Effector memory CD4-positive, alpha-beta T cell (primary cell): ENCODE data around the gene GMEB2.

Experiments used
- DNase-seq, 3 donors: peaks; one replicate each; pipeline ENCODE4 v3.0.0-alpha.2; 2020
- H3K27ac ChIP-seq: 2 replicates; pipeline ENCODE4 v1.7.0; 2013; ENCODE audit warnings: mild to moderate bottlenecking, low read length, moderate library complexity; ENCODE audit not compliant: insufficient read depth, poor library complexity, severe bottlenecking
- H3K27me3 ChIP-seq: replicated peaks from 2 replicates; pipeline ENCODE4 v1.7.0; 2013; ENCODE audit warnings: mild to moderate bottlenecking, low read length; ENCODE audit not compliant: insufficient read depth, control insufficient read depth, poor library complexity, severe bottlenecking
- H3K36me3 ChIP-seq: 2 replicates; pipeline ENCODE4 v1.7.0; 2013; ENCODE audit warnings: mild to moderate bottlenecking, low read length, moderate library complexity; ENCODE audit not compliant: control insufficient read depth, insufficient read depth
- H3K4me1 ChIP-seq: 2 replicates; pipeline ENCODE4 v1.7.0; 2013; ENCODE audit warnings: low read length, mild to moderate bottlenecking; ENCODE audit not compliant: control insufficient read depth, insufficient read depth, poor library complexity, severe bottlenecking
- H3K4me3 ChIP-seq: 2 replicates; pipeline ENCODE4 v1.7.0; 2013; ENCODE audit warnings: low read length, low read depth, mild to moderate bottlenecking; ENCODE audit not compliant: insufficient read depth, poor library complexity, severe bottlenecking
- H3K9me3 ChIP-seq: 2 replicates; pipeline ENCODE4 v1.7.0; 2013; ENCODE audit warnings: mild to moderate bottlenecking, low read length, moderate library complexity; ENCODE audit not compliant: control insufficient read depth

GMEB2 gene

DNA sequence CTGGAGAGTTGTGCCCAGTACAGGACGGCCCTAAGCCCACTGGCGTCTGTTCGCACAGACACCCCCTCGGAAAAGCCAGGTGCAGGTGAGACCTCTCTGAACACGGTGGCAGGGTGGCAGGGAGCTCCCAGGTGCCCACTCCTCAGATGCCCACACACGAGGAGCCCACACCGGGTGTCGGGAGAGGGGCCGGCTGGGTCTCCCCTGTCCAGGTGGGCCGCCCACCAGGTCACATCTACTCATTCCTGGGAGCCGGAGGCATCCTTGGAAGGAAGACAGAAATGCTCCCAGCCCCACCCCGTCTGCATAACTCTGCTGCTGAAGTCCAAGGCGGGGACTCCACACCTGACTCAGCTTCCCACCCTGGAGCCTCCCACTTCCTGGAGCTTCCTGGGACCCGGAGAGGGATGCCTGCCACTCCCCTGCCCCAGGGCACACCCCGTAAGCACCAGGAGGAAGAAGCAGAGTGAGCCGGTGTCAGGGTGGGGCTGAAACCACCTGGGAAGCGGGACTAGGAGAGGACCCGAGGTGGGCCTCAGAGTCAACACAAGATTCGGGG is 81.9 kb downstream of the GMEB2 start:
- no peak for DNase-seq
- Histone ChIP-seq H3K4me1 (no peaks in the 10 kb centered on the region), H3K27me3 (peaks cover 2% of the 10 kb centered on the region)

DNA sequence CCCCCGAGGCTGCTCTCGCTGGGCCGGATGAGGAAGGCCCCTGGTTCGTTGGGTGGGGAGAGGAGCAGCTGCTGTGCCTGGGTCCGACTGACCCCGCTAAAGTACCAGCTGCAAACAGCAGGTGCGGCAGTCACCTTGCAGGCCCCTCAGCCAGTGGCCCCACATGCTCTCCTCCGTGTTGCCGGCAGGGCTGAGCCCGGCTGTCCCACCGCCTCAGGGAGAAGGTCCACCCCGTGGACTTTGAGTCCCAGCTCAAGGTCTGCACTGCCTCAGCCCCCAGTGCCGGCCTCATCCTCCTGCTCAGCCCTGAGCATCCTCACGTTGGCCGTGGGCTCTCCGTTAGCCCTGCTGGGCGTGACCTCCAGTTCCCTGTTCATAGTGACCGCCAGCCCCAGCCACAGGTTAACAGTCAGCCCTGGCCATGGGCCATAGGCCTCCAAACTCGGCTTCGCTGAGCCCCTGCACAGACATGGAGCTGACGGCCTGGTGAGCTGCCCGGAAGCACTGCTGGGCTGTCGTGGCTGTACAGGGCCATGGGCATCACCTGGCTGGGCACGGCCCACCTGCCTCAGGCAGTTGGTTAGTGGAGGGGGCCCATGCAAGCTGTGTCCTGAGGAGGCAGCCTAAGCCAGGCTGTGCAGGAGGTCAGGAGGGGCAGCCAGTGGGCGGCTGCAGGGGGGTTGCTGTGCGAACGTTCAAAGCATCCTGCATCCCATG is 82.5 kb downstream of the GMEB2 start:
- Histone ChIP-seq H3K27me3 (no peaks in the 10 kb centered on the region), H3K9me3 (no peaks in the 10 kb centered on the region), H3K27ac (no peak overlapping the region), H3K4me1 (no peaks in the 10 kb centered on the region), H3K36me3 (no peaks in the 10 kb centered on the region), H3K4me3 (no peak overlapping the region)
- DNase-seq: no peak

More for the DNA sequence above, 81.9 kb downstream of the GMEB2 start:
- Histone ChIP-seq H3K36me3 (no peaks in the 10 kb centered on the region), H3K4me3 (no peak overlapping the region), H3K27ac (no peak overlapping the region), H3K9me3 (no peaks in the 10 kb centered on the region)

DNA sequence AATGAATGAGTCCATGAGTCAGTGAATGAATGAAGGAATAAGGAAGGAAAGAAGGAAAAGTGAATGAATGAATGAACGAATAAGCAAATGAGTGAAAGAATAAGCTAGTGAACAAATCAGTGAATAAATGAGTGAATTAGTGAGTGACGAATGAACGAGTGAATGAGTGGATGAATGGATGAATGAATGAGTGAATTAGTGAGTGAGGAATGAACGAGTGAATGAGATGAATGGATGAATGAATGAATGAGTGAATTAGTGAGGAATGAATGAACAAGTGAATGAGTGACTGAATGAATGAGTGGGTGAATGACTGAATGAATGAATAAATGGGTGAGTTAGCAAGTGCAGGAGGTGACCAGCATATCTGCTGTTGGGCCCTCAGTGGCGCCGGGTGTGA is 83.2 kb downstream of the GMEB2 start:
- no peak for DNase-seq
- H3K36me3 ChIP-seq: no peaks in the 10 kb centered on the region
- H3K27ac ChIP-seq: no peak overlapping the region
- H3K27me3 ChIP-seq: no peaks in the 10 kb centered on the region
- H3K9me3 ChIP-seq: no peaks in the 10 kb centered on the region
- H3K4me1 ChIP-seq: peaks cover 5% of the 10 kb centered on the region
- H3K4me3 ChIP-seq: no peak overlapping the region

DNA sequence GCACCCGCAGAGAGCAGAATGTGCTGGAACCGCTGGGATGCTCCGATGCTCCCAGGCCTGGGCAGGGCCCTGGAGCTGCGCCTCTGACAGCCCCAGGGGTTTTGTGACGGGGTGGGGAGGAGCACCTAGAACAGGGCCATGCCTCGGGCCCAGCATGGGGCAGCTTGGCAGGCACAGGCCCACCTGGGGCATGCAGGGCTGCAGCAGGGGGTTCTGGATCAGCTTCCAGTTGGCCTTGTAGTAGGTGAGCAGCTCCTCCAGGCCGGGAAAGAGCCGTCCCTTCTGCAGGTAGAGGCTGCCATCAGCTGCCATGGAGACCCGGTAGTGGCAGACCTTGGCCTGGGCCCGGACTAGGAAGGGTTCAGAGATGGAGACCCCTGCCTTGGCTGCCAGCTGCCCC is 83.8 kb downstream of the GMEB2 start:
- H3K9me3 ChIP-seq: no peaks in the 10 kb centered on the region
- DNase-seq: no peak
- H3K4me3 ChIP-seq: no peak overlapping the region
- H3K27ac ChIP-seq: no peak overlapping the region
- H3K27me3 ChIP-seq: no peaks in the 10 kb centered on the region
- H3K36me3 ChIP-seq: no peaks in the 10 kb centered on the region
- H3K4me1 ChIP-seq: peaks cover 11% of the 10 kb centered on the region

DNA sequence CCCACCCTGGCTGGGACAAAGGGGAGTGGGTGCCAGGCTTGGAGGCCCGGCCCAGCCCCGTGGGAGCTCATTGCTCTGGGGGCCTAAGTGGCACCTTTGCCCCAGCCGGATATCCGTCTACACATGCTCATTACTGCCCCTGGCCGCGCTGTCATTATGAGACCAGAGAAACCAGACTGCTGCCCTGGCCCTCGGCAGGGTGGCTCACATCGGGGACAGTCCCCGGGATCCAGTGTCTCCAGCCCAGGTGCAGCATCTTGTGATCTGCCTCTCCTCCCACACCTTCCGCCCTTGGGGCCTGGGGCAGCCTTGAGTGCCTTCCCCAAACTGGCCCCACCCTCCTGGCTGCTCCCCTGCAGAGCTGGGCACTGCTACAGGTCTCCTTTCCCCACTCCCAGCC is 84.2 kb downstream of the GMEB2 start:
- H3K9me3 ChIP-seq: no peaks in the 10 kb centered on the region
- peaks cover 13% of the 10 kb centered on the region for H3K4me1 ChIP-seq
- H3K36me3 ChIP-seq: no peaks in the 10 kb centered on the region
- no peak for DNase-seq
- no peak overlapping the region for H3K4me3 ChIP-seq
- no peak overlapping the region for H3K27ac ChIP-seq
- H3K27me3 ChIP-seq: no peaks in the 10 kb centered on the region

DNA sequence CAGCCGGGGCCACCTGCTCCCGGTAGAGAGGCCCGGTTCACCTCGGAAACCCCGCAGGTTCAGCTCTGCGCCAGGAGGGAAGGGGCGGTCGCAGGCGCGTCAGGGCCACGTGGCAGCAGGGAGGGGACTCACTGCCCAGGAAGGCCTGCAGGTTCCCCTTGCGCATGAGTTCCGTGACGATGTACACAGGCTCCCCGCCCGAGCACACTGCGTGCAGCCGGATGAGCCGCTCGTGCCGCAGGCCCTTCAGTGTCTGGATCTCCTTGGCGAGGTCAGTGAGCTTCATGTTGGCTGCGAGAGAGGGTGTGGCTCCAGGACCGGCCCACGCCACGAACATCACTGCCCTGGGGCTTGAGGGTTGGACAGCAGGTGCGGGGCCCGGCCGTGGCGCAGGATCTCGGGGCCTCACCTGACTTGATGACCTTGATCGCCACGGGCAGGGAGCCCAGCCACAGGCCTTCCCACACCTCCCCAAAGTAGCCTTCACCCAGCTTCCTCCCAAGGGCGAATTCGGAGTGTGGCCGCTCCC is 84.8 kb downstream of the GMEB2 start:
- H3K27ac ChIP-seq: no peak overlapping the region
- H3K9me3 ChIP-seq: no peaks in the 10 kb centered on the region
- no peaks in the 10 kb centered on the region for H3K36me3 ChIP-seq
- no peaks in the 10 kb centered on the region for H3K27me3 ChIP-seq
- peaks cover 19% of the 10 kb centered on the region for H3K4me1 ChIP-seq
- DNase-seq: no peak
- H3K4me3 ChIP-seq: no peak overlapping the region

DNA sequence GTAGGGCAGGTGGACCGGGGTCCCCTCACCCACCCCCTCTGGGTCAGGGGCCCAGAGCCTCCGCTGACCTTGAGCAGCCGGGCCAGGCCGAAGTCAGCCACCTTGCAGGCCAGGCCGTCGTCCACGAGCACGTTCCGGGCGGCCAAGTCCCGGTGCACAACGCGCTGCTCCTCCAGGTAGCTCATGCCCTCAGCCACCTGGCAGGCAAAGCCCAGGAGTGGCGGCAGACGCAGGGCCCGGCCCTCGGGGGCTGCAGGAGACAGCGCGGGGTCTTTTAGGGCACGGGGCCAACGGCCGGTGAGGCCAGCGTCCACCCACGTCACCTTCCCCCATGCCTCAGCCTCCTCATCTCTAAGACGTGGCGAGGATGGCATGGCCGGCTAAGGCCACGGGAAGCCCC is 85.5 kb downstream of the GMEB2 start:
- Histone ChIP-seq H3K36me3 (no peaks in the 10 kb centered on the region), H3K27ac (no peak overlapping the region), H3K4me1 (peaks cover 24% of the 10 kb centered on the region), H3K4me3 (no peak overlapping the region), H3K27me3 (no peaks in the 10 kb centered on the region), H3K9me3 (no peaks in the 10 kb centered on the region)
- DNase-seq: no peak

DNA sequence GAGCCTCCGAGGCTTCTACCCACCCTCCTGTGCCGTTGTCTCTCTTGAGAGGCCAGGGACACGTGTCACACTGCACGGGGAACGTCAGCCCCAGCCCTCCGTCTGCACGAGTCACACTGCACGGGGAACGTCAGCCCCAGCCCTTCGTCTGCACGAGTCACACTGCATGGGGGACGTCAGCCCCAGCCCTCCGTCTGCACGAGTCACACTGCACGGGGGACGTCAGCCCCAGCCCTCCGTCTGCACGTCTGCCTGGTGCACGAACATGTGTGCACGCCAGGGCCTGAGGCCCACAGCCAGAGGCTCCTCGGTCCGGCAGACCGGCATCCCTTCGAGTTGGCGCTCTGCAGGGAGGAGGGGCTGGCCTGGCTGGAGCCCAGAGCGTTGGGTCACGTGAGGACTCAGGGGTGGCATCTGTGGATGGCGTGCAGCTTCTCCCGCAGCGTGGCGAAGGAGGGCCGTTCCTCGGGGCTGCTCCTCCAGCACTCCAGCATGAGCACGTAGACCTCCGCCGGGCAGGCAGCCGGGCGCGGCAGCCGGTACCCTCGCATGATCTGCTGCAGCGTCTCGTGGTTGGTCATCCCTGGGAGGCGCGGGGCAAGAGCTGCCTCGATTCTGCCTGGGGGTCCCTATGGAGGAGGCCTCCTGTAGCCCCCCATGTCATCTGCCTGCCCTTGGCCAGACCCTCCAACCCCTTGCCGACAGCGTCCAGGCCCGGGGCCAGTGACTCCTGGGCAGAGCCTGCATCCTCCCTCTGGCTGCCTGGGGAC is 86.3 kb downstream of the GMEB2 start:
- Histone ChIP-seq H3K4me3 (no peak overlapping the region), H3K27ac (no peak overlapping the region), H3K36me3 (no peaks in the 10 kb centered on the region), H3K9me3 (no peaks in the 10 kb centered on the region), H3K27me3 (no peaks in the 10 kb centered on the region), H3K4me1 (peaks cover 24% of the 10 kb centered on the region)
- no peak for DNase-seq

DNA sequence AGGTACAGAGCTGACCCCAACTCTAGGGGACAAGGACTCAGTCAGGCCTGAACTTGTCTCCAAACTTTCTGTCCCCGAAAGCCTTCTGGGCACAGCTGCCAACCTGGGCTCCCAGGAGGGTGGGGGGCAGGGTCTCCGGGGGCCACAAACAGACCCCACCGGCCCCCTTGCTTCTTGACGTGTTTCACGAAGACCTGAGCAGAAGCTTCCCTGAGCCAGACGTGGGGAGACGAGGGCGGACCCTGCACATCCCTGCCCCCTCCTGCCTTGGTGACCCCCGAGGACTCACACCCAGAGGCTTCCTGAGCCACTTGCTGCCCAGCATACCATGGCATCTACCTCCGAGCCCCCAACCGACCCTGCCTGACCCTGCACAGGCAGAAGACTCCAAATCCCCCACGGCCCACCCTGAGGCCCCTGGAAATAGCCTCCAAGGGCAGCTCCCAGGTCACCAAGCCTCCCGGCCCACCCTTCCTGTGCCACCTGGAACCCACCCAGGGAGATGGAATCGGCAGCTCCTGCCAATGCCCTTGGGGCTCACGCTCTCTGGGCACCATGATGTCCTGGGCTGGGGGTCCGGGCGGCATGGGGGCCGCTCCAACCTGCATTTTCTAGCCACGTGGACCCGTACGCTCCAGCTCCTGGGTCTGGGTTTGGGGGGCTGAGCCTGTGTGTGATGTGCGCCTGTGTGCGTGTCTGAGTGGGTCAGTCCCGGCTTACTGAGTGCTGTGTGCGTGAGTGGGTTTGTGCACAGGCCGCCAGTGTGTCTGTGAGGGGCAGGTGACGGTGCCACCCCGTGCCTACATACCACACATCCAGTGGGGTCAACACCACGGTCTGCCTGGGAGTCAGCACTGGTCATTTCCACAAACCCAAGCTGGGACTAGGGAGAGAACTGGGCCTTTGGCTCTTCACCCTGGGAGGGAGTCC is 87.2 kb downstream of the GMEB2 start:
- no peaks in the 10 kb centered on the region for H3K27me3 ChIP-seq
- H3K27ac ChIP-seq: no peak overlapping the region

More for the DNA sequence above, 87.2 kb downstream of the GMEB2 start:
- Histone ChIP-seq H3K4me1 (peaks cover 24% of the 10 kb centered on the region), H3K36me3 (no peaks in the 10 kb centered on the region), H3K9me3 (no peaks in the 10 kb centered on the region), H3K4me3 (no peak overlapping the region)
- no peak for DNase-seq
